ENCODE data around the gene SLC39A1.

SLC39A1 gene

GRCh38 chr1:153946622-153947241 is 16.6 kb downstream of the SLC39A1 start, which contains the start of gene DENND4B:
TSS of gene DENND4B (minus strand) at chr1:153946718. CDS start at chr1:153944374, 2,344 bp downstream.
- FAIRE-seq, result no peak

GRCh38 chr1:153945795-153946621 is 17.3 kb downstream of the SLC39A1 start:
- FAIRE-seq, result no peak

GRCh38 chr1:153945131-153945794 is 18.1 kb downstream of the SLC39A1 start:
- FAIRE-seq, result no peak

GRCh38 chr1:153944827-153945117 is 18.6 kb downstream of the SLC39A1 start:
- FAIRE-seq, result no peak

- FAIRE-seq, result no peak
These were observed 19.1 kb downstream of the SLC39A1 start for GRCh38 chr1:153944005-153944826.

- no peak for FAIRE-seq
These were observed 20.4 kb downstream of the SLC39A1 start for GRCh38 chr1:153942766-153943549.

GRCh38 chr1:153941826-153942725 is 21.3 kb downstream of the SLC39A1 start:
- FAIRE-seq, result no peak

GRCh38 chr1:153940756-153941155 is 22.6 kb downstream of the SLC39A1 start:
- FAIRE-seq, result no peak

GRCh38 chr1:153939476-153939875 is 23.9 kb downstream of the SLC39A1 start:
- FAIRE-seq, result no peak

- FAIRE-seq, result no peak
These were observed 24.3 kb downstream of the SLC39A1 start for GRCh38 chr1:153938996-153939395.

- no peak for FAIRE-seq
These were observed 26.0 kb downstream of the SLC39A1 start for GRCh38 chr1:153937331-153937730.

GRCh38 chr1:153936011-153936802 is 27.1 kb downstream of the SLC39A1 start:
- no peak for FAIRE-seq

GRCh38 chr1:153934746-153935145 is 28.6 kb downstream of the SLC39A1 start:
- no peak for FAIRE-seq

GRCh38 chr1:153933955-153934354 is 29.4 kb downstream of the SLC39A1 start:
- FAIRE-seq, result no peak

- no peak for FAIRE-seq
These were observed 29.9 kb downstream of the SLC39A1 start for GRCh38 chr1:153933430-153933829.

- FAIRE-seq, result no peak
These were observed 30.9 kb downstream of the SLC39A1 start for GRCh38 chr1:153932156-153933131.

GRCh38 chr1:153929981-153930948 is 33.1 kb downstream of the SLC39A1 start:
- no peak for FAIRE-seq

GRCh38 chr1:153929426-153929825 is 33.9 kb downstream of the SLC39A1 start:
- FAIRE-seq, result no peak

Data from colon (tissue), 2 donors.